Rectal smooth muscle tissue (tissue), 1 donor: ENCODE data around the gene TEX19.

Source experiments
- H3K27ac ChIP-seq: one replicate; pipeline ENCODE4 v1.7.0; 2013; ENCODE audit warnings: low read depth, low read length, inconsistent platforms
- H3K27me3 ChIP-seq: one replicate; pipeline ENCODE4 v1.7.0; 2013; ENCODE audit warnings: low read length; ENCODE audit not compliant: control insufficient read depth, insufficient read depth
- H3K36me3 ChIP-seq: one replicate; pipeline ENCODE4 v1.7.0; 2013; ENCODE audit warnings: low read length; ENCODE audit not compliant: control insufficient read depth, insufficient read depth
- H3K4me1 ChIP-seq: one replicate; pipeline ENCODE4 v1.7.0; 2013; ENCODE audit warnings: low read length; ENCODE audit not compliant: control insufficient read depth, insufficient read depth
- H3K4me3 ChIP-seq: one replicate; pipeline ENCODE4 v1.7.0; 2013; ENCODE audit warnings: low read length
- H3K9ac ChIP-seq: one replicate; pipeline ENCODE4 v1.7.0; 2013; ENCODE audit warnings: low read length

Gene TEX19

DNA sequence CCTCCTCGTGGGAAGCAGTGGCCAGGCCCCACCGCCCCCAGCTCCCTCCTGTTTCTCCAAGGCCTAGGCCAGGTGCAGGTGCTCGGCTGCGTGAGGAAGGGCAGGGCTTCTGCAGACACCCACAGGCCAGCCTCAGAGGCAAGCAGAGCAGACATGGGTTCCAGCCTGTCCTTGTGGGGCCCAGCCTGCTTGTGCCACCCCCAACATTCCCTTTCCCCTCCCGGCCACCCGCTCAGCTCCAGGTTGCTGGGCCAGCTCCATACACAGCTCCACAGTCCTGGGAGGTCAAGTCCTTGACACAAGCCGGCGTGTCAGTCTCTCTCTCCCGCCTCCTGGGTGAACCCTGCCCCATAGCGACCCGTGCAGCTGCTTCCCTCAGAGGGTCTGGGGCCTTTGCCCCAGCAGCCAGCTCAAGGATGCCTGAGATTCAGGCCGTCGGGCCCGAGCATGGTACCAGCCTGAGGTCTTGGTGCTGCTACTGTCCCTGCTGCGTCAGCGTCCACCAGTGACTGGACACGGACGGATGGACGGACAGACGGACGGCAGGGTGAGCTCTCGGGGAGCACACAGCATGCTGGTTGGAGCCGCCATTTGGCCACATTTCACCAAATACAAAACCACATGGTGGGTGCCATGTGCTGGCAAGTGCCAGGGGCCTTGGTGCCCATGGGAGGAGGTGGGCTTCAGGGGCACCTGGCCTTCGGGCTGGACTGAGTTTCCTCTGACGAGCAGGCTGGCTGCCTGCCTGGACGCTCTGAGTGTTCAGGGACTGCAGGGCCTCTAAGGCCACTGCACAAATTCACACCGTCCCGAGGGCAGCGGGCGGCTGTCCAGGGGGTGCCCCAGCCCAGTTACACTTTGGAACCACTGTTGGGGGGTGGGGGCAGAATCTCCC, 33.5 kb upstream of the TEX19 start:
- Histone ChIP-seq H3K9ac (no peak overlapping the region), H3K27me3 (peaks cover 3% of the 10 kb centered on the region), H3K4me1 (peaks cover 6% of the 10 kb centered on the region), H3K4me3 (no peak overlapping the region), H3K27ac (no peak overlapping the region), H3K36me3 (no peaks in the 10 kb centered on the region)

DNA sequence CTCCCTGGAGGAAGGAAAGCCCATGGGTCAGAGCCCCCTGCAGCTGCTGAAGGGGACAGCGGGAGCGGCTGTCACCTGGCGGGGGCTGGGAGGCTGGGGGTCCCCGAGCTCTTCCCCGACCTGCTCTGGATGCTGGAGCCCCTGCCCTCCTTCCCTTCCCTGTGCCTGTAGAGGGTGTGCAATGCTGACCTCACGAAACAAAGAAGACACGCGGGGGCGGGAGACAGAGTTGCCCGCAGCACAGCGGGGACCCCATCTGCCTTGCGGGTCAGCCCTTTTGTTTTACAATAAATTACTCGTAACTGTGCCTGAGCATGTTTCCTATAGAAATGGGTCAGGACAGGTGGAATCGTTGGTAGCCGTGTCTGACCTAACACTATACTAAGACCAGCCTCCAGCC, 31.8 kb upstream of the TEX19 start:
- Histone ChIP-seq H3K27ac (no peak overlapping the region), H3K27me3 (peaks cover 5% of the 10 kb centered on the region), H3K4me3 (no peak overlapping the region), H3K4me1 (peaks cover 6% of the 10 kb centered on the region), H3K36me3 (no peaks in the 10 kb centered on the region), H3K9ac (no peak overlapping the region)

DNA sequence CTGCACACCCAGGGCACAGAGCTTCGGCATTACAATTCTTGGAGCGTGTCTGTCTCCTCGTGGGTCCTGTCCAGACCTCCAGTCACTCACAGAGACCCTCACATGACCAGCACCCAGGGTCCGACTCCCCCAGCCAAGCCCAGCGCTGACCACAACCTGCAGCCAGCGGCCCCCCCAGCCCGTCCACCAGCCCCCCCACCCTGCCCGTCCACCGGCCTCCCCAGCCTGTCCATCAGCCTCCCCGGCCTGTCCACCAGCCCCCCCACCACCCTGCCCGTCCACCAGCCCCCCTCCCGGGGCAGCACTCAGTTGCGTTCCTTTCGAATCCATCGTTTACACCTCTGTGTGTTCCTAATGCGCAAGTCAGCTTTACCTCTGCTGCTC, 31.3 kb upstream of the TEX19 start:
- Histone ChIP-seq H3K27me3 (peaks cover 5% of the 10 kb centered on the region), H3K4me1 (peaks cover 6% of the 10 kb centered on the region), H3K4me3 (no peak overlapping the region), H3K9ac (no peak overlapping the region), H3K27ac (no peak overlapping the region), H3K36me3 (no peaks in the 10 kb centered on the region)

DNA sequence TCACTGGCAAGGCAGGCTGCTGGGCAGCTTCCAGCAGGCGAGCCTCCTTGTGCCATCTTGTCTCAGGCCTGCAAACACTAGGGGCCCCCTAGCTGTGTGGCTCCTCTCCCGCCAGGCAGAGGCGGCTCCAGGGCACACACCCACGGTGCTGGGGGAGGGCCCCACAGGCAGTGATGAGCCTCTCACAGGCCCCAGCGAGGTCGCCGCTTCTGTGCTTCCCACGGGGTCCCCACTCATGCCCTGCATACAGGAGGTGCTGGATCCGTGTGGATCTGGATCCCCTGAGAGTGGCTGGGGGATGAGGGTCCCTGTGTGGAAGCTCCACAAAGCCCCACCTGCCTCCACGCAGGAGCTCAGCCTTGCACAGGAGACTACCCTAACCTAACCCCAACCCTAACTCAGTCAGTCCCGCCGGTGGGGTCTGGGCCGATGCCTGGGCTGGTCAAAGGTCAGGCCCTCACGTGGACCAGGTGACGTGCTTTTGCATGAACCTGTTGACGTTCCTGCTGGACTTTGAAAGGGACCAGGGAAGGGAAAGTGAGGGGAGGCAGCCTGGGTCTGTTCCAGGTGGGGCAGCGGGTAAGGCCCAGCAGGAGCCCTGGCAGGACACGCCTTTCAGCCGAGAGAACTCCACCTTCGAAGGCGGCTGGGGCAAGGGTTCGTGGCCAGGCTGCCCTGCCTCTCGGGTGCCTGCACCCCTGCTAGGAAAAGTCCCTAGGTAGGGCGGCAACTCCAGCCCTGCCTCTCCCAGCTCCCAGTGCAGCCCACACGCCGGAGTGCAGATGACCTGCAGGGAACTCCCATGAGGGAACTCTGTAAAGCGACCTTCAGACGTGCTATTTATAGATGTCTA, 30.7 kb upstream of the TEX19 start:
- Histone ChIP-seq H3K4me3 (no peak overlapping the region), H3K27ac (no peak overlapping the region), H3K36me3 (no peaks in the 10 kb centered on the region), H3K4me1 (peaks cover 6% of the 10 kb centered on the region), H3K9ac (no peak overlapping the region), H3K27me3 (peaks cover 5% of the 10 kb centered on the region)

DNA sequence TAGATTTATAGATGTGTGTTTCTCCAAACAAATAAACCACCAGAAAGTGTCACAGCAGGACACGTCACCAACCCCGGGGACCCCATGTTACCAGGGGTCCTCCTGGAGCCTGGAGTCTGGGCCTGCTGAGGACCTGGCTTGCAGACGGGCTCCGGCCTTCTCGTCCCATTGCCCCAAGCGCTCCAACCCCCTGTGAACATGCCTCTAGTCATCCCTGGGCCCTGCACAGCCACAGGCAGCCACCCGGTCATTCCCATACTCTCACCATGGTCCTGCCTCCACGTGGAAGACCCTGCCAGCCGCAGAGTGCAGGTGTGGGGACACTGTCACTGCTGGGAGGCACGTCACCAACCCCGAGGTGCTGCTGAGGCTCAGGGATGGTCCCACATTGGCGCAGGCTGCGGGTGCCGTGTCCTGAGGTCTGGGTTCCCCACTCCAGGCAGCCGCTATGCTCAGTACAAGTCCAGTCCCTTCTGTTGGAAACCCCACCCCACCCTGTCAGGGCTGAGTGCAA, 30.0 kb upstream of the TEX19 start:
- Histone ChIP-seq H3K4me3 (peak overlapping the region; percentile 10), H3K9ac (no peak overlapping the region), H3K4me1 (peaks cover 6% of the 10 kb centered on the region), H3K36me3 (no peaks in the 10 kb centered on the region), H3K27ac (no peak overlapping the region), H3K27me3 (peaks cover 5% of the 10 kb centered on the region)

DNA sequence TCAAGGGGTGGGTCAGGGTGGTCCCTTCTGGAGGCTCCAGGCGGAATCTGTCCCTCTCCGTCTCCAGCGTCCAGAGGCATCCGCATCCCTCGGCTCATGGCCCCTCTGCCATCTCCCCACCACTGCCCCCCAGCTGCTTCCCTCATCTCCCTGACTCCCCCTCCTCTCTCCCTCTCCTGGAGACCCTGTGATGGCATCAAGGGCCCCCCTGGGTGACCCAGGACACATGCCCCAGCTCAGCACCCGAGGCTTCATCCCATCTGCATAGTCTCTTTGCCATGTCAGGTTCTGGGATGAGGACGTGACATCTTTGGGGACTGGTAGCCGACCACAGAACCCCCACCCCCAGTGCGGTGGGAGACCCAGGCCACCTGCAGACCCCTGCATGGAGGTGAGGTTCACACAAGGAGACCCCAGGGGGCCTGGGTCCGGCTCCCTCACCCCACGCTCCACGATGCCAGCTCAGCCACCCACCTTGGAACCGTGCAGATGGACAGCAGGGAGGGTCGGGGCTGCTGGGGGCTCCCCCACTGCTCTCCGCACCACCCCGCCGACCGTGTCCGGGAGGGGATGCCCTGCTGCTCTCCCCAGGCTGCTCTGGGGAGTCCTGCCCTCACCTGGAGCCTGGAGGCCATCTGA, 29.2 kb upstream of the TEX19 start:
- no peak overlapping the region for H3K27ac ChIP-seq
- no peaks in the 10 kb centered on the region for H3K36me3 ChIP-seq
- H3K4me3 ChIP-seq, result no peak overlapping the region
- peaks cover 11% of the 10 kb centered on the region for H3K4me1 ChIP-seq
- no peak overlapping the region for H3K9ac ChIP-seq
- H3K27me3 ChIP-seq, result peaks cover 5% of the 10 kb centered on the region

DNA sequence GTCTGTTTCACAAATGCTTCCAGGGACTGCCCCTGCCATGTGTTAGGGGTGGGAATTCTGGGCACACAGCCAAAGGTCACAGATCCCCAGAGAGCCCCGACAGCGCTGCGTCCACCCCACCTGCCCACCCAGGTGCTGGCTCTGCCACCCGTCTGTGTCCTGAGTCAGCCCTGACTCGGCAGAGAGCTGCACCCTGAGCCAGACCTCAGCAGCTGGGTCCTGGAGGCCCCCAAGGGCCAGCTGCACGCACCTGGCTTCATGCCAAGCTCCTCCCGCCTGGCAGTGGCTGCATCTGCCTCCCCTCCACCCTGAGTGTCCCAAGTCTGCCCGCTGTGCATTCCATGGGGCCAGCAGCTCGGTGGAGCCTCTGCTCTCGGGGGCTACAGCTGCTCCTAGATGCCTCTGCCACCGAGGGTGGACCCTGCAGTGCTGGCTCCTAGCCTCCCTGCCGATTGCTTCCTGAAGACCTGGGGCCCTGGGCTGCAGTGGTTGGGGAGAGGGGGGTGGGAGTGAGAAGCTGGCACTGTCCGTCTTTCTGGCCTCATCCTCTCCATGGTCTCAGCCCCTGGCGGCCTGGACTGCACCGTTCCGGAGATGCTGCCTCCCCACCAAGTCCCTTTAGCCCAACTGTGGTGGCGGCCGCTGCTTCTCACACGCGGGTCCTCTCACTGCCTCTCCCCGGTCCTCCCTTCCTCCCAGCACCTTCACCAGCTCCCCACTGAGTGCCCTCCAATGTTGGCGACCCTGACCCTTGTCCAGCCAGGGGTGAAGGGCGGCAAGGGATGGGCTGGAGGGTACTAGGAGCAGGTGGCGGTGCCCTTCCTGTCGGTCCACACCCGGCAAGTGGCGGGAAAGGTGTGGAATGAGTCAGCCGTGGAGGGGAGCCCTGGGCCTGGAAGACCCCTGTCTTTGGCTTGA, 28.5 kb upstream of the TEX19 start:
- Histone ChIP-seq H3K9ac (no peak overlapping the region), H3K4me1 (peaks cover 17% of the 10 kb centered on the region), H3K4me3 (peak overlapping the region; percentile 24), H3K36me3 (no peaks in the 10 kb centered on the region), H3K27ac (no peak overlapping the region), H3K27me3 (peaks cover 5% of the 10 kb centered on the region)

DNA sequence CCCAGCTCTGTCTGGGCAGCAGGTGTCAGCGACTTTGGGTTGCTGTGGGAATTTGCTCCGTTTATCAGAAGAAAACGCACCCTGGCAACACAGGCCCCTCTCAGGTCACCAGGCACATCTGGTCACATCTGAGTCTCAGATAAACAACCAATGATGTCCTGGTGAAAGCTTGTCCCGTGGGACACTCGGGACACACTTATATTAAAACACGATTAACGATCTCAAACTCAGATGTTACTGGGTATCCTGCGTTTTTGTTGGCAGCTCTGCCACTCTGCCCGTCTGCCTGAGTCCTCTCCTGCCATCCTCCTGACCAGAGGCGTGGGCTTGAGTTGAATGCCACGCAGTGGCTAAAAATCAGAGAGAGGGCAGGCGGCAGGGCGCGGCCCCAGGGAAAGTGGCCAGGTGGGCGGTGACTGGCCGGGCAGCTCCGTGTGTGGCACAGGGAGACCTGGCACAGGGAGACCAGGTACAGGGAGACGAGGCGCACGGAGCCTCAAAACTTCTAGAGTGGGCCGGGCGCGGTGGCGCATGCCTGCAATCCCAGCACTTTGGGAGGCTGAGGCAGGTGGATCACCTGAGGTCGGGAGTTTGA, 27.6 kb upstream of the TEX19 start:
- no peaks in the 10 kb centered on the region for H3K36me3 ChIP-seq
- H3K9ac ChIP-seq, result no peak overlapping the region
- H3K27ac ChIP-seq, result no peak overlapping the region
- peaks cover 17% of the 10 kb centered on the region for H3K4me1 ChIP-seq
- H3K27me3 ChIP-seq, result peaks cover 5% of the 10 kb centered on the region
- H3K4me3 ChIP-seq, result no peak overlapping the region

DNA sequence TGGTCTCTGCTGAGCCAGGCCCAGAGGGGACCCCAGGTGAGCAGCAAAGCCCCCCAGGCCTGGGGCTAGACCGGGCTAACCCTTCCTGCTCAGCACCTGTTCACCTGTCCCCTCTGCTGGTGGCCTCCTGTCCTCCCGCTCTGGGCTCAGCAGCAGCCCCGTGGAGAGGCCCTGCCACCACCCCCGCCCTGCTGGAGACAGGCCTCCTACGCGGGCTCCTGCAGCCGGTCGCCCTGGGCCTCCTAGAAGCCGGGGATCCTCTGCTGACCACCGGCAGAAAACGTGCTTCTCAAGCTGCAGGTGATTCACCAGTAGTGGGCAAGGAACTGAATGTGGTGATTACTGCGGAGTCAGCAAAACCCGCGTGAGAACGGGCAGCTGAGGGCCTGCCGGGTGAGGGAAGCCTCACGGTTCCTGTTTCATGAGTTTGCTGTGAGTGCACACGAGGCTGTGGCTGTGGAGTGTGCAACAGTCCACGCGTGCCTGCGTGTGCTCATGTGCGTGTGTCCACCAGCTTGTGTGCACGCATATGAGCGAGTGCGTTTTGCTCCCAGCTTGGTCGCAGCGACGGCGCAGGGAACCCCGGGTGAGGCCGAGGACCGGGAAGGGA, 26.3 kb upstream of the TEX19 start:
- Histone ChIP-seq H3K27ac (no peak overlapping the region), H3K4me3 (peak overlapping the region; percentile 57), H3K9ac (no peak overlapping the region), H3K4me1 (peaks cover 17% of the 10 kb centered on the region), H3K27me3 (peaks cover 5% of the 10 kb centered on the region), H3K36me3 (no peaks in the 10 kb centered on the region)

DNA sequence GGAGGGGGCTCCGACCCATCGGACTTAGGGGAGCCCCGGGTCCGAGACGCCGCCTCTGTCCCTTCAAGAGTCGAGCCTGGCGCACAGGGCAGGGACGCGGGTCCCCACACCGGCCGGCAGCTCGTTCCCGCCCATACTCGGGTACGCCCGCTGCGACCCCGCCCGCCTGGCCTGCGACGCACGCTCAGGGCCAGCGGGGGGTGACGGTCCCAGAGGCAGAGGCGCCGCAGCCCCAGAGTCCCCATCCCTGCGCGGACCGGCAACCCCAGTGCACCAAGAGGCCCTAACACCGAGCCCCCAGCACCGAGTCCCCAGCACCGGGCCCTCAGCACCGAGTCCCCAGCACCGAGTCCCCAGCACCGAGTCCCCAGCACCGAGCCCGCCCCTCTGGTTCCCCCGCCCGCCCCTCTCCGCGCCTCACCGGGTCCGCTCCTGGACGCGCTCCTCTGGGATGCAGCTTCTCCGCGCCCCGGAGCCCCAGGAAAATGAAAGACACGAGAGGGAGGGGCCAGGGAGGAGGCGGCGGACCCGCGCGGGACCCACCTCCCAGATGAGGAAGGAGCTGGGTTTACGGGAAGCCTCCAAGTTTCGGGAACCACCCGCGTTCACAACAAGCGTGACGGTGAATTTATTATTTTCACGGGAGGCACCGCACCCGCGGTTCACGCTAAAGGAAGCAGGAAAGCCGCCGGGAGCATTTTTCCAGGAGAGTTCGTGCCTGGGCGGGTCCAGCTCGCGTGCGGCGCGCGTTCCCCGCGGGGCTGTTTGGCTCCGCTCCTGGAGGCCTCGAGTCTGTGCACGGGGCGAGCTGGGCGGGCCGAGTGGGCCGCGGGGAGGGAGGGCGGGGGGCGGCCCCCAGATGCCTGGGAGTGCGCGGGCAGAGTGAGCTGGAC, 25.5 kb upstream of the TEX19 start, which contains the start of gene SECTM1:
Gene SECTM1 (minus strand): TSS at position 488 of the 893 bp plus-strand sequence. CDS start 6,526 bp downstream, outside the sequence.
- Histone ChIP-seq H3K9ac (no peak within 1 kb of the TSS), H3K27ac (peak within 1 kb of the TSS; percentile 53), H3K4me3 (peak within 1 kb of the TSS; percentile 75), H3K27me3 (peaks cover 5% of the 10 kb centered on the region), H3K36me3 (no peaks in the 10 kb centered on the region), H3K4me1 (peaks cover 17% of the 10 kb centered on the region)
